Measurements from ENCODE around the gene ZDHHC14.

Gene ZDHHC14

DNA sequence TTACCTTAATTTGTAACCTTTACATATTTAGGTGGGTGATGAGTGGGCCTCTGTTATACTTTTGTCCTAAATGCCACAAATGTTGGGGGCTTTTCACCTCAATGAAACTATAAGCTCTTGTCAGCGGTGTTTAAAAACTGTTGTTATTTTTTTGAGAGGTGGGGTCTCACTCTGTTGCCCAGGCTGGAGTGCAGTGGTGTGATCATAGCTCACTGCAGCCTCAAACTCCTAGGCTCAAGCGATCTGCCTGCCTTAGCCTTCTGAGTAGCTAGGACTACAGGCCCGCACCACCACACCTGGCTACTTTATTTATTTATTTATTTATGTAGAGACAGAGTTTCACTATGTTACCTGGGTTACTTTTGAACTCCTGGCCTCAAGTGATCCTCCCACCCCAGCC, 66.7 kb downstream of the ZDHHC14 start:
- no peak for DNase-seq (ENCODE audit: low read depth)
- no peak overlapping the region for H3K4me3 ChIP-seq (ENCODE audit: control insufficient read depth, low read depth, low read length)
- TF ChIP-seq, protein P1, sequence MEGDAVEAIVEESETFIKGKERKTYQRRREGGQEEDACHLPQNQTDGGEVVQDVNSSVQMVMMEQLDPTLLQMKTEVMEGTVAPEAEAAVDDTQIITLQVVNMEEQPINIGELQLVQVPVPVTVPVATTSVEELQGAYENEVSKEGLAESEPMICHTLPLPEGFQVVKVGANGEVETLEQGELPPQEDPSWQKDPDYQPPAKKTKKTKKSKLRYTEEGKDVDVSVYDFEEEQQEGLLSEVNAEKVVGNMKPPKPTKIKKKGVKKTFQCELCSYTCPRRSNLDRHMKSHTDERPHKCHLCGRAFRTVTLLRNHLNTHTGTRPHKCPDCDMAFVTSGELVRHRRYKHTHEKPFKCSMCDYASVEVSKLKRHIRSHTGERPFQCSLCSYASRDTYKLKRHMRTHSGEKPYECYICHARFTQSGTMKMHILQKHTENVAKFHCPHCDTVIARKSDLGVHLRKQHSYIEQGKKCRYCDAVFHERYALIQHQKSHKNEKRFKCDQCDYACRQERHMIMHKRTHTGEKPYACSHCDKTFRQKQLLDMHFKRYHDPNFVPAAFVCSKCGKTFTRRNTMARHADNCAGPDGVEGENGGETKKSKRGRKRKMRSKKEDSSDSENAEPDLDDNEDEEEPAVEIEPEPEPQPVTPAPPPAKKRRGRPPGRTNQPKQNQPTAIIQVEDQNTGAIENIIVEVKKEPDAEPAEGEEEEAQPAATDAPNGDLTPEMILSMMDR (IDR thresholded peaks at IDR 0.05; ENCODE audit: control insufficient read depth, insufficient read depth, low read depth, low read length, missing control alignments) = no peak

DNA sequence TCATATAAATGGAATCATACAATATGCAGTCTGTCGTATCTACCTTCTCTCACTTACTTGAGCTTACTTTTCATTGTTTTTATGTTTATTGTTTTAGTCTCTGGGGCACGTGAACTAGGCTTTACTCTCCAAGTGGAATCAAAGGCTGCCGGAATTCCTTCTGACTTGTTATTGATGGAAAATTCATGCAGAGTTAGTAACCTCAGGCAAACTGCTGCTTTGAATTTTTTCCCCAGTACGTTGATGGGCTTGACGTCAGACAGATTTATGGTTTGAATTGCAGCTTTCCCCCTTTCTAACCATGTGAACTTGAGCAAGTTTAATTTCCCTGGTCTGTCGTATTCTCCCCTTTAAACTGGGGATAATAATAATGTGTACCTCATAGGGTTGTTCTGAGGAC, 68.6 kb downstream of the ZDHHC14 start:
- DNase-seq (ENCODE audit: low read depth) = no peak
- H3K4me3 ChIP-seq (ENCODE audit: control insufficient read depth, low read depth, low read length) = no peak overlapping the region
- TF ChIP-seq, protein P1 (IDR thresholded peaks at IDR 0.05; ENCODE audit: control insufficient read depth, insufficient read depth, low read depth, low read length, missing control alignments) = no peak

DNA sequence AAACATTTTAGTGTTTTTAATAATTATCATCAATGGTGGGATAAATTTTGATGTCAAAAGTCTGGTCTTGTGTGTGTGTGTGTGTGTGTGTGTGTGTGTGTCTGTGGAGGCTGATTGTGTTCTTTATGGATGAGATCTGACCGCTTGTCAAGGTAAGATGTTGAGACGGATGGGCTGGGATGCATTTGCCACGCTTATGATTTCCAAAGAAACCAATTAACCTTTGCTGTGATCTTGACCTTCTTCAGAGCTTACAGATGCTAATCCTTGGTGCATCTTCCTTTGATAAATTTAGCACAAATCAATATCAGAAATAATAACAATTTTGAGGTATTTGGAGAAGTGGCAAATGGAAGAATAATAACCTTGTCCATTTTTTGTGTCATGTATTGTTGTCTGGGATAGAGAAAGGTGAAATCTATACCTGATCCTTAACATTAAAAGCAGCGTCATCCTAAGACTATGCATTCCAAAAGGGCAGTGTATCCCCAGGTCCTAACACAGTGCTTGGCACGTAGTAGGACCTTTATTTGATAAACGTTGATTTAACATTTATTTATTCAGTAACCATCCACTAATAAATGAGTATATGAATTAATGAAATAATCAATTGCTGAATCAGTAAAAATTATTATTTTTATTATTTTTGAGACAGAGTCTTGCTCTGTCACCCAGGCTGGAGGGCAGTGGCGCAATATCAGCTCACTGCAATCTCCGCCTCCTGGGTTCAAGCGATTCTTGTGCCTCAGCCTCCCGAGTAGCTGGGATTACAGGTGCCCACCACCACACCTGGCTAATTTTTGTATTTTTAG, 70.1 kb downstream of the ZDHHC14 start:
- no peak for DNase-seq (ENCODE audit: low read depth)
- TF ChIP-seq, protein P1 (IDR thresholded peaks at IDR 0.05; ENCODE audit: control insufficient read depth, insufficient read depth, low read depth, low read length, missing control alignments) = no peak
- no peak overlapping the region for H3K4me3 ChIP-seq (ENCODE audit: control insufficient read depth, low read depth, low read length)

DNA sequence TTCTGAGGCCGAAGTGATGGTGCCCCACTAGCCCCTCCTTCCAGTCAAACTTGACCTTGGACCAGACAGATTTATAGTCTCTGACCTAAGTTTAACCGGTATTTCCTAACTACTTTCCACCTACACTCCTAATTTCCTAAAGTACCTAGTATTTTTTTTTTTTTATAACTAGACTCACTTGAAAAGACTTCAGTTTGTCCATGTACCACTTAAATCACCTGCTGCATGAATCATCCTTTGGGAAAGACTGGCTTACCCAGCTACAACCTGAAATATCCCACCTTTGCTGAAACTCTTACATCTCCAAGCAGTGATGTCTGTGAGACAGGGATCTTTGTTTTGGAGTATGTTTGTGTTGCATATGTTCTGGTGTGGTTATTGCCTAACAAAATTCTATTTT, 71.1 kb downstream of the ZDHHC14 start:
- no peak for DNase-seq (ENCODE audit: low read depth)
- H3K4me3 ChIP-seq (ENCODE audit: control insufficient read depth, low read depth, low read length) = no peak overlapping the region
- TF ChIP-seq, protein P1 (IDR thresholded peaks at IDR 0.05; ENCODE audit: control insufficient read depth, insufficient read depth, low read depth, low read length, missing control alignments) = no peak

DNA sequence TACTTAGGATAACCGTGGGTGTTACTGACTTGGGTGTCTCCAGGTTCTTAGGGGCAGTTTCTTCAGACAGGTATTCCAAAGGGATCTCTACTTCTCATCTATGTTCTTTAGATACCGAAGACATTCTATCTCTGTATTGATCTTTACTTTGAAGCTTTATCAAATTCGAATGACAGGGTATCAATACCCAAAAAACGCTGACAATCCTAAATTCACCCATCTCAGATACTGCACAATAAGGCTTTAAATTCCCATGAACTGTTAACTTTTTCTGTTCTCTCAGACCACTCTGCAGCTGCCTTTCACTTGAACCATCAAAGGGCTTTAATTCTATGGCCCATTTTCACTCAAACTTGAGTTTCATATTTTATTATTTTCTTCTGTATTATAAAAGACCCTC, 72.1 kb downstream of the ZDHHC14 start:
- H3K4me3 ChIP-seq (ENCODE audit: control insufficient read depth, low read depth, low read length) = no peak overlapping the region
- DNase-seq (ENCODE audit: low read depth) = no peak
- TF ChIP-seq, protein P1 (IDR thresholded peaks at IDR 0.05; ENCODE audit: control insufficient read depth, insufficient read depth, low read depth, low read length, missing control alignments) = no peak

DNA sequence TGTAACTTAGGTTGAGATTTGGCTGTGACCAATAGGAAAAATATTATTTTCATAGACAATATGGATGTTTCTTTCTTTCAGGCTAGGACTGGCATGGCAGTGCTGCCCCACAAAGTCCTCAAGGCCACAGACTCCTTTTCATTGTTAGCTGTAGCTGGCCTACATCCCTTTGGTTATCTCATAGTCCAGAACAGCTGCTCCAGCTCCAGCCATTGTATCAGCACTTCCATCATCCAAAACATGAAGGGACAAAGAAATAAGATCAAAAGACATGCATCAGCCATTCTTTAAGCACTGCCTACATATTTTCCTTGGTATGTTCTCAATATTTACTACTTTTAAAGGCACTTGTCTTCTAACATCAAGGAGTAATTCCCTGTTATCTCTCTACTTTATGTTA, 73.0 kb downstream of the ZDHHC14 start:
- DNase-seq (ENCODE audit: low read depth) = no peak
- TF ChIP-seq, protein P1 (IDR thresholded peaks at IDR 0.05; ENCODE audit: control insufficient read depth, insufficient read depth, low read depth, low read length, missing control alignments) = no peak
- H3K4me3 ChIP-seq (ENCODE audit: control insufficient read depth, low read depth, low read length) = no peak overlapping the region
